OCI-LY1 (cell line): ENCODE results near the gene ADAMTS6.

ENCODE experiments used
- H2AFZ ChIP-seq: fragments of 200-600 bp; sonication (generic), shearing (Covaris generic); 2 replicates; pipeline ENCODE4 v1.6.0; 2014; ENCODE audit warnings: antibody characterized with exemption, mild to moderate bottlenecking, low read length
- H3F3A ChIP-seq: fragments of 200-600 bp; sonication (generic), shearing (Covaris generic); 2 replicates; pipeline ENCODE4 v1.6.0; 2014; ENCODE audit warnings: mild to moderate bottlenecking, antibody characterized with exemption, low read length, moderate library complexity; ENCODE audit not compliant: insufficient read depth
- H3K27ac ChIP-seq: fragments of 200-600 bp; sonication (generic); 2 replicates; pipeline ENCODE4 v1.5.1; 2014; ENCODE audit warnings: low read length, mixed run types, mild to moderate bottlenecking, low read depth; ENCODE audit not compliant: poor library complexity, severe bottlenecking
- H3K27me3 ChIP-seq: fragments of 200-600 bp; sonication (generic); 2 replicates; pipeline ENCODE4 v1.6.0; 2014; ENCODE audit warnings: antibody characterized with exemption, mild to moderate bottlenecking, low read length, moderate library complexity; ENCODE audit not compliant: insufficient read depth
- H3K36me3 ChIP-seq: fragments of 200-600 bp; sonication (generic); 2 replicates; pipeline ENCODE4 v1.6.1; 2014; ENCODE audit warnings: mild to moderate bottlenecking, antibody characterized with exemption, low read length, moderate library complexity, mixed read lengths; ENCODE audit not compliant: insufficient read depth
- H3K4me1 ChIP-seq: fragments of 200-600 bp; sonication (generic); 2 replicates; pipeline ENCODE4 v1.5.1; 2014; ENCODE audit warnings: mild to moderate bottlenecking, low read length, moderate library complexity; ENCODE audit not compliant: insufficient read depth, severe bottlenecking
- H3K4me2 ChIP-seq: fragments of 200-600 bp; sonication (generic), shearing (Covaris generic); 2 replicates; pipeline ENCODE4 v1.6.1; 2014; ENCODE audit warnings: low read length
- H3K4me3 ChIP-seq: fragments of 200-600 bp; sonication (generic); 2 replicates; pipeline ENCODE4 v1.5.1; 2014; ENCODE audit warnings: low read length, low read depth, mild to moderate bottlenecking, mixed read lengths; ENCODE audit not compliant: poor library complexity, severe bottlenecking
- H3K79me2 ChIP-seq: fragments of 200-600 bp; shearing (Covaris generic); 2 replicates; pipeline ENCODE4 v1.6.1; 2016; ENCODE audit warnings: mixed run types, low read length, mixed read lengths; ENCODE audit not compliant: insufficient read depth
- H3K9ac ChIP-seq: fragments of 200-600 bp; sonication (generic), shearing (Covaris generic); 2 replicates; pipeline ENCODE4 v1.6.1; 2014; ENCODE audit warnings: mild to moderate bottlenecking, low read length, mixed read lengths
- H3K9me2 ChIP-seq: fragments of 200-600 bp; sonication (generic), shearing (Covaris generic); 2 replicates; pipeline ENCODE4 v1.6.1; 2014; ENCODE audit warnings: low read depth, mild to moderate bottlenecking, low read length, mixed read lengths
- H3K9me3 ChIP-seq: fragments of 200-600 bp; shearing (Covaris generic); 2 replicates; pipeline ENCODE4 v1.6.1; 2014; ENCODE audit warnings: low read length, mixed read lengths
- H4K20me1 ChIP-seq: fragments of 200-600 bp; sonication (generic), shearing (Covaris generic); 2 replicates; pipeline ENCODE4 v1.6.0; 2016; ENCODE audit warnings: mild to moderate bottlenecking, low read length; ENCODE audit not compliant: insufficient read depth
- CTCF ChIP-seq: fragments of 200-600 bp; sonication (generic), shearing (Covaris generic); IDR thresholded peaks from 2 replicates; pipeline ENCODE4 v1.5.1; 2017; ENCODE audit warnings: mild to moderate bottlenecking, antibody characterized with exemption, low read length, moderate library complexity, mixed read lengths
- EZH2 ChIP-seq: fragments of 200-600 bp; sonication (generic), shearing (Covaris generic); IDR thresholded peaks from 2 replicates; pipeline ENCODE4 v1.8.0; 2017; ENCODE audit warnings: borderline replicate concordance, mixed run types, mild to moderate bottlenecking, antibody characterized with exemption, low read length, moderate library complexity, mixed read lengths

Gene ADAMTS6

DNA sequence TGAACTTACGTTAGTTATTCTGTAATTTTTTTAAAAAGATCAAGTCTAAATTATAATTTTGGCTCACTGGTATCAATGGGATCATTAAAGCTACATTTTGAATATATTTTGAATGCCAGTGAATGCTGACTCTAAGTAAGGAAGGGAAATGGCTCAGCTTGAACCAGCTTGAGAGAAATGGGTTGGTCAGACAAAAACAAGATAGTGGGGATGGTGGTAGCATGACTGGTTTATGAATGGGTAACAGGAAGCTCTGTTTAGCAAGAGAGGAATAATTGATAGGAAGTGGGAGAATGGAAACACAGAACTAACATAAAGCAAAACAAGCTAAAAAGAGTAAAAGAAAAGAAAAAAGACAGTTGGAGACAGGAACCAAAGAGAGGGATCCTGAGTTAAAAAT, 220.2 kb downstream of the ADAMTS6 start:
- TF ChIP-seq CTCF = no peak
- TF ChIP-seq EZH2 = no peak
- no peak overlapping the region for H2AFZ ChIP-seq
- H3K27ac ChIP-seq = no peak overlapping the region
- H4K20me1 ChIP-seq = no peaks in the 10 kb centered on the region
- 0 out of 2 replicates have a peak, but pooled peaks cover 3% of the 10 kb centered on the region for H3K9me2 ChIP-seq
- H3K27me3 ChIP-seq = no peaks in the 10 kb centered on the region
- H3K79me2 ChIP-seq = no peaks in the 10 kb centered on the region
- H3K9ac ChIP-seq = no peak overlapping the region
- H3K4me2 ChIP-seq = no peak overlapping the region
- peaks cover 15% of the 10 kb centered on the region for H3K4me1 ChIP-seq
- H3K4me3 ChIP-seq = no peak overlapping the region
- H3K36me3 ChIP-seq = no peaks in the 10 kb centered on the region
- no peaks in the 10 kb centered on the region; the same call in 1 of the 2 replicates for H3F3A ChIP-seq
- no peaks in the 10 kb centered on the region for H3K9me3 ChIP-seq

DNA sequence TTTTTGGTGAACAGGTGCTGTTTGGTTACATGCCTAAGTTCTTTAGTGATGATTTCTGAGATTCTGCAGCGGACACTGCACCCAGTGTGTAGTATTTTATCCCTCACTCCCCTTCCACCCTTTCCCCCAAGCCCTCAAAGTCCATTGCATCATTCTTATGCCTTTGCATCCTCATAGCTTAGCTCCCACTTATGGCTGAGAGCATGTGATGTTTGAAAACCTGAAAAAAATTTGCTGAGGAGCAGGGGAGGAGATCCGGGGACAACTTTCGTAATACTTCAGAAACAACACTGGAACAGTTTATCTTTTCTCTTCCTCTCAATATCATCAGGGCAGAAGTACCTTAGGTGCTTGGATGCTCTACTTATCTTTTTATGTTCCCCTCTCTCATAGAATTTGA, 226.4 kb downstream of the ADAMTS6 start:
- Histone ChIP-seq H3F3A (no peaks in the 10 kb centered on the region), H3K36me3 (no peaks in the 10 kb centered on the region), H3K9me3 (no peaks in the 10 kb centered on the region)

DNA sequence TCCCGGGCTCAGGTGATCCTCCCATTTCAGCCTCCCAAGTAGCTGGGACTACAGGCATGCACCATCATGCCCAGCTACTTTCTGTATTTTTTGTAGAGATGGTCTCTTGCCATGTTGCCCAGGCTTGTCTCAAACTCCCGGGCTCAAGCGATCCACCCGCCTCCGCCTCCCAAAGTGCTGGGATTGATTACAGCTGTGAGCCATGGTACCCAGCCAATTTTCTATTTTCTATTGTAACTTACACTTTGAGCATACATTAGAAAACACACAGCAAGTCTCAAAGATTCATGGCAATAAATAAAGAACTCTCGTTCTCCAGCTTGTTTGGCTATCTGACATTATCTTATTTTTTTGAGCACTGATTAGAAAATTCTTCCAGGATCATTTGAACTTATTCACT, 228.7 kb downstream of the ADAMTS6 start:
- H3K4me1 ChIP-seq = no peaks in the 10 kb centered on the region
- no peaks in the 10 kb centered on the region for H3K9me2 ChIP-seq
- H3K4me2 ChIP-seq = no peak overlapping the region
- no peaks in the 10 kb centered on the region for H4K20me1 ChIP-seq
- H3K36me3 ChIP-seq = no peaks in the 10 kb centered on the region
- no peaks in the 10 kb centered on the region for H3K27me3 ChIP-seq
- no peaks in the 10 kb centered on the region for H3K79me2 ChIP-seq
- TF ChIP-seq CTCF = no peak
- no peak for TF ChIP-seq EZH2
- no peak overlapping the region for H3K9ac ChIP-seq
- no peaks in the 10 kb centered on the region for H3F3A ChIP-seq
- H3K9me3 ChIP-seq = no peaks in the 10 kb centered on the region
- H3K4me3 ChIP-seq = no peak overlapping the region
- no peak overlapping the region for H3K27ac ChIP-seq
- no peak overlapping the region for H2AFZ ChIP-seq

More for the DNA sequence above, 226.4 kb downstream of the ADAMTS6 start:
- Histone ChIP-seq H3K9me2 (no peaks in the 10 kb centered on the region), H3K4me1 (no peaks in the 10 kb centered on the region), H3K79me2 (no peaks in the 10 kb centered on the region), H2AFZ (no peak overlapping the region), H4K20me1 (no peaks in the 10 kb centered on the region), H3K27me3 (no peaks in the 10 kb centered on the region), H3K27ac (no peak overlapping the region), H3K4me2 (no peak overlapping the region), H3K9ac (no peak overlapping the region), H3K4me3 (no peak overlapping the region)
- TF ChIP-seq EZH2 = no peak
- TF ChIP-seq CTCF = no peak
